Activated B cell treated with CpG ODN at 0.5 μM for 24 hours (primary cell): Measurements from ENCODE around the gene DSCAML1. TPM values are rescaled to one million over a fixed set of nuclear protein-coding genes. Genes with fewer than 3 reads are reported as not detected.

Experiments used
- ATAC-seq: fragments of 200-7000 bp; cut with Tn5 transposase; one replicate; pipeline ENCODE4 v1.10.0; 2021; ENCODE audit warnings: low read depth, mild to moderate bottlenecking, moderate library complexity
- CTCF ChIA-PET: fragments of 350-600 bp; sonication (Branson Sonifier 250); formaldehyde crosslinking; loops from one replicate; lab custom pipeline; 2021; ENCODE audit warnings: antibody characterized with exemption; lab: Charles Lee
- POLR2A ChIA-PET: fragments of 350-600 bp; sonication (Branson Sonifier 250); formaldehyde crosslinking; loops from one replicate; lab custom pipeline; 2021; ENCODE audit warnings: antibody characterized with exemption; lab: Charles Lee
- DNase-seq: peaks from one replicate; pipeline ENCODE4 v3.0.0; 2022
- H3K27ac Mint-ChIP-seq: one replicate; pipeline ENCODE4 v1.8.0; 2020; ENCODE audit warnings: mixed read lengths
- H3K27me3 Mint-ChIP-seq: one replicate; pipeline ENCODE4 v1.8.0; 2021; ENCODE audit warnings: mixed read lengths
- H3K36me3 Mint-ChIP-seq: one replicate; pipeline ENCODE4 v1.8.0; 2021; ENCODE audit warnings: low read depth, mixed read lengths
- H3K4me1 Mint-ChIP-seq: one replicate; pipeline ENCODE4 v1.8.0; 2021; ENCODE audit warnings: mixed read lengths
- H3K4me3 Mint-ChIP-seq: one replicate; pipeline ENCODE4 v1.8.0; 2020; ENCODE audit warnings: mild to moderate bottlenecking, mixed read lengths
- H3K9me3 Mint-ChIP-seq: one replicate; pipeline ENCODE4 v1.8.0; 2020; ENCODE audit warnings: mixed read lengths
- CTCF ChIP-seq: fragments of 200-600 bp; IDR thresholded peaks from one replicate; pipeline ENCODE4 v1.8.0; 2022; ENCODE audit warnings: antibody characterized with exemption, mild to moderate bottlenecking
- intact Hi-C: fragments of 100-400 bp; cut with micrococcal nuclease; formaldehyde crosslinking; loops from one replicate; pipeline ENCODE4 v1.15.1; 2024
- total RNA-seq: library from RNA; stranded (reverse); gene quantifications from 2 replicates; pipeline ENCODE4 v1.2.3, GENCODE V29; 2022

Gene DSCAML1
- total RNA-seq, 1 donor from 2014 or later = 3.6 TPM

- Mint-ChIP-seq H3K4me1 (no peaks in the 10 kb centered on the region), H3K4me3 (no peak overlapping the region), H3K9me3 (no peaks in the 10 kb centered on the region), H3K27me3 (peaks cover 34% of the 10 kb centered on the region), H3K27ac (no peak overlapping the region), H3K36me3 (no peaks in the 10 kb centered on the region)
- TF ChIP-seq CTCF = no peak
- ChIA-PET CTCF (no interaction called here), POLR2A (no interaction called here)
- DNase-seq (no peak), ATAC-seq (no peak)
- intact Hi-C loops = loop anchor here (2.0 kb wide), 1 partner anchor 21 kb away; no protein-coding TSS in a partner anchor
Measured at GRCh38 chr11:117735350-117735977, 61.6 kb downstream of the DSCAML1 start.

GRCh38 chr11:117734601-117735024, 62.4 kb downstream of the DSCAML1 start:
- H3K9me3 Mint-ChIP-seq = no peaks in the 10 kb centered on the region
- no peak overlapping the region for H3K4me3 Mint-ChIP-seq
- DNase-seq (no peak), ATAC-seq (no peak)
- POLR2A ChIA-PET = no interaction called here
- peaks cover 31% of the 10 kb centered on the region for H3K27me3 Mint-ChIP-seq
- H3K4me1 Mint-ChIP-seq = no peaks in the 10 kb centered on the region
- CTCF ChIA-PET = no interaction called here
- intact Hi-C loops = loop anchor here (2.0 kb wide), 1 partner anchor 20 kb away; no protein-coding TSS in a partner anchor
- H3K27ac Mint-ChIP-seq = no peak overlapping the region
- H3K36me3 Mint-ChIP-seq = no peaks in the 10 kb centered on the region
- TF ChIP-seq CTCF = no peak

GRCh38 chr11:117733316-117733715, 63.7 kb downstream of the DSCAML1 start:
- Mint-ChIP-seq H3K27me3 (peaks cover 21% of the 10 kb centered on the region), H3K27ac (no peak overlapping the region), H3K36me3 (no peaks in the 10 kb centered on the region), H3K4me3 (no peak overlapping the region), H3K4me1 (no peaks in the 10 kb centered on the region), H3K9me3 (no peaks in the 10 kb centered on the region)
- DNase-seq = no peak
- intact Hi-C loops = no loop called here
- CTCF ChIA-PET = no interaction called here
- TF ChIP-seq CTCF = no peak
- ATAC-seq = no peak
- POLR2A ChIA-PET = no interaction called here

- TF ChIP-seq CTCF = no peak
- DNase-seq = no peak
- no peaks in the 10 kb centered on the region for H3K4me1 Mint-ChIP-seq
- H3K27me3 Mint-ChIP-seq = peaks cover 17% of the 10 kb centered on the region
- no peak overlapping the region for H3K27ac Mint-ChIP-seq
- ATAC-seq = no peak
- ChIA-PET CTCF (no interaction called here), POLR2A (no interaction called here)
- H3K4me3 Mint-ChIP-seq = no peak overlapping the region
- no peaks in the 10 kb centered on the region for H3K36me3 Mint-ChIP-seq
- intact Hi-C loops = no loop called here
- H3K9me3 Mint-ChIP-seq = no peaks in the 10 kb centered on the region
Measured at GRCh38 chr11:117731722-117732290, 65.2 kb downstream of the DSCAML1 start.

- ChIA-PET CTCF (no interaction called here), POLR2A (no interaction called here)
- ATAC-seq (no peak), DNase-seq (no peak)
- no peak for TF ChIP-seq CTCF
- Mint-ChIP-seq H3K36me3 (no peaks in the 10 kb centered on the region), H3K27ac (no peak overlapping the region), H3K4me3 (no peak overlapping the region), H3K27me3 (peaks cover 17% of the 10 kb centered on the region), H3K9me3 (no peaks in the 10 kb centered on the region), H3K4me1 (no peaks in the 10 kb centered on the region)
- intact Hi-C loops = no loop called here
Measured at GRCh38 chr11:117730208-117730800, 66.7 kb downstream of the DSCAML1 start.
